ENCODE results near the gene EP400.

- TF ChIP-seq CTCF (IDR thresholded peaks at IDR 0.05) = no peak
- no peak for TF ChIP-seq EP300 (IDR thresholded peaks at IDR 0.05)
Measured at GRCh38 chr12:132044661-132045412, 95.1 kb downstream of the EP400 start.
